Activated T-helper 1 cell treated with Interleukin-2 at 50 U/mL for 16 hours (primary cell): ENCODE data around the gene DPH6.
"Not testable (repeated sequence)": the region's sequence is repeated elsewhere in the genome, so short reads cannot be mapped to it uniquely, and the experiment has no call there.

ENCODE experiments used
- DNase-seq: peaks from one replicate; pipeline ENCODE4 v3.0.0-alpha.2; 2020; ENCODE audit warnings: low read depth

The DPH6 gene

GRCh38 chr15:35329521-35329961, 216.4 kb downstream of the DPH6 start:
- no peak for DNase-seq

- DNase-seq = not testable (repeated sequence)
These were observed 217.1 kb downstream of the DPH6 start for GRCh38 chr15:35328836-35329235.

- no peak for DNase-seq
These were observed 218.2 kb downstream of the DPH6 start for GRCh38 chr15:35327789-35328188.

GRCh38 chr15:35325374-35325941, 220.5 kb downstream of the DPH6 start:
- DNase-seq = no peak

GRCh38 chr15:35323141-35323540, 222.8 kb downstream of the DPH6 start:
- DNase-seq = no peak

GRCh38 chr15:35321926-35322325, 224.0 kb downstream of the DPH6 start:
- no peak for DNase-seq

GRCh38 chr15:35320911-35321310, 225.1 kb downstream of the DPH6 start:
- DNase-seq = no peak
